HG03378 (cell line): Measurements from ENCODE around the gene KAT8.
A peak's percentile ranks its signal among the peaks of the same experiment; 100 is the strongest.

Experiments
- ATAC-seq: cut with Tn5 transposase; IDR thresholded peaks from one replicate; pipeline ENCODE4 v1.9.1; 2021; ENCODE audit warnings: mild to moderate bottlenecking, moderate library complexity; ENCODE audit not compliant: unreplicated experiment

Gene KAT8

GRCh38 chr16:31106509-31107464 is 10.7 kb upstream of the KAT8 start:
- no peak for ATAC-seq

GRCh38 chr16:31107465-31107867 is 10.0 kb upstream of the KAT8 start:
- peak; percentile 60 for ATAC-seq

- ATAC-seq = peak; percentile 60
Measured at GRCh38 chr16:31108035-31108793, 9.2 kb upstream of the KAT8 start, which contains the start of gene BCKDK. TSS of gene BCKDK (plus strand) at chr16:31108386. CDS start at chr16:31109224, 838 bp downstream.

GRCh38 chr16:31108794-31109558 is 8.5 kb upstream of the KAT8 start:
- no peak for ATAC-seq

- no peak for ATAC-seq
Measured at GRCh38 chr16:31109622-31110021, 7.8 kb upstream of the KAT8 start.

GRCh38 chr16:31110106-31111034 is 7.1 kb upstream of the KAT8 start:
- ATAC-seq = no peak

GRCh38 chr16:31111881-31112466 is 5.5 kb upstream of the KAT8 start:
- ATAC-seq = no peak

GRCh38 chr16:31112711-31113110 is 4.8 kb upstream of the KAT8 start:
- ATAC-seq = no peak

- ATAC-seq = no peak
Measured at GRCh38 chr16:31113121-31114120, 4.0 kb upstream of the KAT8 start.

- no peak for ATAC-seq
Measured at GRCh38 chr16:31114468-31114867, 3.0 kb upstream of the KAT8 start.

GRCh38 chr16:31118223-31119155 is 1.0 kb downstream of the KAT8 start:
- no peak for ATAC-seq

- no peak for ATAC-seq
Measured at GRCh38 chr16:31120129-31120528, 2.7 kb downstream of the KAT8 start.

- ATAC-seq = no peak
Measured at GRCh38 chr16:31125844-31126243, 8.4 kb downstream of the KAT8 start.

- ATAC-seq = no peak
Measured at GRCh38 chr16:31127182-31127581, 9.7 kb downstream of the KAT8 start.

- ATAC-seq = no peak
Measured at GRCh38 chr16:31128711-31129567, 11.5 kb downstream of the KAT8 start.

- ATAC-seq = no peak
Measured at GRCh38 chr16:31129568-31130335, 12.3 kb downstream of the KAT8 start.
